Measurements from ENCODE around the gene EPS8. TPM values are rescaled to one million over a fixed set of nuclear protein-coding genes. Genes with fewer than 3 reads are reported as not detected.

Gene EPS8
- total RNA-seq, 1 donor: 100 TPM

GRCh38 chr12:15714256-15714655 lies 74.9 kb downstream of the EPS8 start:
- no peak for TF ChIP-seq CTCF (IDR thresholded peaks at IDR 0.05; ENCODE audit: insufficient read depth, low read depth, low read length)
- DNase-seq (ENCODE audit: low read depth): no peak
- no peak overlapping the region for H3K4me3 ChIP-seq (ENCODE audit: low read depth, low read length)

- no peak for TF ChIP-seq CTCF (IDR thresholded peaks at IDR 0.05; ENCODE audit: insufficient read depth, low read depth, low read length)
- DNase-seq (ENCODE audit: low read depth): no peak
These were observed 76.1 kb downstream of the EPS8 start for GRCh38 chr12:15712823-15713660.

GRCh38 chr12:15712160-15712559 lies 77.0 kb downstream of the EPS8 start:
- no peak for TF ChIP-seq CTCF (IDR thresholded peaks at IDR 0.05; ENCODE audit: insufficient read depth, low read depth, low read length)
- H3K4me3 ChIP-seq (ENCODE audit: low read depth, low read length): no peak overlapping the region
- no peak for DNase-seq (ENCODE audit: low read depth)

More at GRCh38 chr12:15712823-15713660, 76.1 kb downstream of the EPS8 start:
- no peak overlapping the region for H3K4me3 ChIP-seq (ENCODE audit: low read depth, low read length)

GRCh38 chr12:15710860-15711510 lies 78.2 kb downstream of the EPS8 start:
- DNase-seq (ENCODE audit: low read depth): no peak
- no peak for TF ChIP-seq CTCF (IDR thresholded peaks at IDR 0.05; ENCODE audit: insufficient read depth, low read depth, low read length)

GRCh38 chr12:15709551-15709950 lies 79.6 kb downstream of the EPS8 start:
- TF ChIP-seq CTCF (IDR thresholded peaks at IDR 0.05; ENCODE audit: insufficient read depth, low read depth, low read length): no peak
- H3K4me3 ChIP-seq (ENCODE audit: low read depth, low read length): no peak overlapping the region
- DNase-seq (ENCODE audit: low read depth): no peak

More at GRCh38 chr12:15710860-15711510, 78.2 kb downstream of the EPS8 start:
- no peak overlapping the region for H3K4me3 ChIP-seq (ENCODE audit: low read depth, low read length)

GRCh38 chr12:15708396-15709076 lies 80.7 kb downstream of the EPS8 start:
- no peak for DNase-seq (ENCODE audit: low read depth)
- TF ChIP-seq CTCF (IDR thresholded peaks at IDR 0.05; ENCODE audit: insufficient read depth, low read depth, low read length): no peak
- H3K4me3 ChIP-seq (ENCODE audit: low read depth, low read length): no peak overlapping the region
